SJCRH30 (cell line): Measurements from ENCODE around the gene MEGF6. TPM values are rescaled to one million over a fixed set of nuclear protein-coding genes. Genes with fewer than 3 reads are reported as not detected.
"Not testable (repeated sequence)": the region's sequence is repeated elsewhere in the genome, so short reads cannot be mapped to it uniquely, and the experiment has no call there.

Source experiments
- DNase-seq, 2 experiments: peaks; one replicate each; pipeline ENCODE4 v3.0.0-alpha.2; 2015 to 2020
- H3K27ac ChIP-seq: fragments of 250-450 bp; sonication (Bioruptor Pico); 2 replicates; pipeline ENCODE4 v1.5.1; 2020; ENCODE audit warnings: mild to moderate bottlenecking, moderate library complexity
- H3K27me3 ChIP-seq: fragments of 250-450 bp; sonication (Bioruptor Pico); 2 replicates; pipeline ENCODE4 v1.5.1; 2020; ENCODE audit warnings: mild to moderate bottlenecking, moderate library complexity
- H3K36me3 ChIP-seq: fragments of 250-450 bp; sonication (Bioruptor Pico); 2 replicates; pipeline ENCODE4 v1.5.1; 2020; ENCODE audit warnings: mild to moderate bottlenecking, moderate library complexity
- H3K4me1 ChIP-seq: fragments of 250-450 bp; sonication (Bioruptor Pico); 2 replicates; pipeline ENCODE4 v1.5.1; 2020; ENCODE audit warnings: mild to moderate bottlenecking, moderate library complexity
- H3K4me3 ChIP-seq: fragments of 250-450 bp; sonication (Bioruptor Pico); 2 replicates; pipeline ENCODE4 v1.5.1; 2020; ENCODE audit warnings: mild to moderate bottlenecking, moderate library complexity
- H3K9me3 ChIP-seq: fragments of 250-450 bp; sonication (Bioruptor Pico); replicated peaks from 2 replicates; pipeline ENCODE4 v1.5.1; 2020; ENCODE audit warnings: mild to moderate bottlenecking, moderate library complexity
- total RNA-seq: library from RNA; depleted of rRNA; stranded (reverse); fragments of >200 nt; shearing (Covaris generic); gene quantifications from 2 replicates; pipeline ENCODE4 v1.2.3, GENCODE V29; 2014

The MEGF6 gene
- total RNA-seq, 1 experiment from 2014 or later, result not detected

- no peaks in the 10 kb centered on the region for H3K27me3 ChIP-seq
- no peak overlapping the region for H3K27ac ChIP-seq
- peak overlapping the region; percentile 90 for H3K4me3 ChIP-seq
Observed at GRCh38 chr1:3626025-3626424, 14.7 kb upstream of the MEGF6 start.

GRCh38 chr1:3625151-3625907 is 14.0 kb upstream of the MEGF6 start:
- peak; percentile 51 to 62 for DNase-seq
- Histone ChIP-seq H3K27ac (no peak overlapping the region), H3K9me3 (no peaks in the 10 kb centered on the region), H3K36me3 (peaks cover 9% of the 10 kb centered on the region), H3K27me3 (no peaks in the 10 kb centered on the region), H3K4me3 (peak overlapping the region; percentile 90), H3K4me1 (peaks cover 3% of the 10 kb centered on the region; the same call in 1 of the 2 replicates)

More at GRCh38 chr1:3626025-3626424, 14.7 kb upstream of the MEGF6 start:
- peaks cover 14% of the 10 kb centered on the region for H3K36me3 ChIP-seq
- peaks cover 7% of the 10 kb centered on the region; the same call in 1 of the 2 replicates for H3K4me1 ChIP-seq
- DNase-seq, result no peak
- no peaks in the 10 kb centered on the region for H3K9me3 ChIP-seq

- Histone ChIP-seq H3K4me1 (peaks cover 3% of the 10 kb centered on the region; the same call in 1 of the 2 replicates), H3K27me3 (no peaks in the 10 kb centered on the region), H3K4me3 (peak within 1 kb of the TSS; percentile 90), H3K27ac (no peak within 1 kb of the TSS), H3K36me3 (peaks cover 6% of the 10 kb centered on the region), H3K9me3 (no peaks in the 10 kb centered on the region)
- peak; percentile 98 to 99 for DNase-seq
Observed at GRCh38 chr1:3624200-3625136, 13.2 kb upstream of the MEGF6 start, which contains the start of gene TPRG1L. Gene TPRG1L, plus strand, starts transcription at chr1:3625015. Its CDS starts 58 bp downstream, at chr1:3625073.

GRCh38 chr1:3623441-3624199 is 12.3 kb upstream of the MEGF6 start:
- no peak for DNase-seq
- no peak overlapping the region for H3K27ac ChIP-seq
- peaks cover 4% of the 10 kb centered on the region; the same call in 1 of the 2 replicates for H3K36me3 ChIP-seq
- peaks cover 3% of the 10 kb centered on the region; the same call in 1 of the 2 replicates for H3K4me1 ChIP-seq
- H3K4me3 ChIP-seq, result peak overlapping the region; percentile 90
- H3K9me3 ChIP-seq, result no peaks in the 10 kb centered on the region
- H3K27me3 ChIP-seq, result peaks cover 3% of the 10 kb centered on the region; the same call in 1 of the 2 replicates

GRCh38 chr1:3622102-3622501 is 10.8 kb upstream of the MEGF6 start:
- not testable (repeated sequence) for H3K4me1 ChIP-seq, H3K36me3 ChIP-seq, DNase-seq, H3K9me3 ChIP-seq, H3K27ac ChIP-seq, H3K4me3 ChIP-seq
- peaks cover 17% of the 10 kb centered on the region; the same call in 1 of the 2 replicates for H3K27me3 ChIP-seq

GRCh38 chr1:3621151-3621671 is 9.9 kb upstream of the MEGF6 start:
- not testable (repeated sequence) for H3K36me3 ChIP-seq
- peak; percentile 36 to 54 for DNase-seq

GRCh38 chr1:3620708-3621107 is 9.4 kb upstream of the MEGF6 start:
- no peak overlapping the region for H3K27ac ChIP-seq
- H3K4me3 ChIP-seq, result no peak overlapping the region
- DNase-seq, result no peak
- H3K36me3 ChIP-seq, result no peaks in the 10 kb centered on the region
- H3K9me3 ChIP-seq, result no peaks in the 10 kb centered on the region
- H3K4me1 ChIP-seq, result peaks cover 1% of the 10 kb centered on the region; the same call in 1 of the 2 replicates
- H3K27me3 ChIP-seq, result peaks cover 22% of the 10 kb centered on the region

More at GRCh38 chr1:3621151-3621671, 9.9 kb upstream of the MEGF6 start:
- H3K27ac ChIP-seq, H3K4me1 ChIP-seq, H3K4me3 ChIP-seq, H3K9me3 ChIP-seq: not testable (repeated sequence)
- H3K27me3 ChIP-seq, result peaks cover 17% of the 10 kb centered on the region; the same call in 1 of the 2 replicates

- Histone ChIP-seq H3K27me3 (peaks cover 33% of the 10 kb centered on the region), H3K27ac (no peak overlapping the region), H3K4me1 (peaks cover 6% of the 10 kb centered on the region), H3K4me3 (no peak overlapping the region), H3K36me3 (no peaks in the 10 kb centered on the region), H3K9me3 (no peaks in the 10 kb centered on the region)
- DNase-seq, result peak; percentile 77 to 90
Observed at GRCh38 chr1:3618881-3619671, 7.8 kb upstream of the MEGF6 start.

- Histone ChIP-seq H3K9me3 (no peaks in the 10 kb centered on the region), H3K4me3 (no peak overlapping the region), H3K27ac (no peak overlapping the region), H3K4me1 (peaks cover 12% of the 10 kb centered on the region), H3K36me3 (no peaks in the 10 kb centered on the region), H3K27me3 (peaks cover 33% of the 10 kb centered on the region)
- peak in 1 of 2 experiments; percentile 28 for DNase-seq
Observed at GRCh38 chr1:3618531-3618880, 7.2 kb upstream of the MEGF6 start.

- peaks cover 18% of the 10 kb centered on the region for H3K4me1 ChIP-seq
- no peak for DNase-seq
- no peak overlapping the region for H3K4me3 ChIP-seq
- peaks cover 33% of the 10 kb centered on the region for H3K27me3 ChIP-seq
- no peak overlapping the region for H3K27ac ChIP-seq
- no peaks in the 10 kb centered on the region for H3K9me3 ChIP-seq
- no peaks in the 10 kb centered on the region for H3K36me3 ChIP-seq
Observed at GRCh38 chr1:3617806-3618345, 6.6 kb upstream of the MEGF6 start.

- no peak overlapping the region for H3K27ac ChIP-seq
- peaks cover 18% of the 10 kb centered on the region for H3K4me1 ChIP-seq
- no peaks in the 10 kb centered on the region for H3K9me3 ChIP-seq
- no peaks in the 10 kb centered on the region for H3K36me3 ChIP-seq
- no peak for DNase-seq
- no peak overlapping the region for H3K4me3 ChIP-seq
- peaks cover 35% of the 10 kb centered on the region for H3K27me3 ChIP-seq
Observed at GRCh38 chr1:3616861-3617260, 5.6 kb upstream of the MEGF6 start.

GRCh38 chr1:3614755-3615742 is 3.7 kb upstream of the MEGF6 start:
- H3K9me3 ChIP-seq, result no peaks in the 10 kb centered on the region
- peaks cover 41% of the 10 kb centered on the region for H3K27me3 ChIP-seq
- no peak overlapping the region for H3K27ac ChIP-seq
- no peaks in the 10 kb centered on the region for H3K36me3 ChIP-seq
- peaks cover 18% of the 10 kb centered on the region for H3K4me1 ChIP-seq
- peak; percentile 40 to 57 for DNase-seq
- no peak overlapping the region for H3K4me3 ChIP-seq
